Stimulated activated CD8-positive, alpha-beta memory T cell treated with anti-CD3 and anti-CD28 coated beads, Interleukin-12 subunit alpha, Interleukin-12 subunit beta, amount 100 ng/mL, for 24 hours (primary cell): ENCODE measurements around the gene MIEN1.
"Not testable (repeated sequence)": the region's sequence is repeated elsewhere in the genome, so short reads cannot be mapped to it uniquely, and the experiment has no call there.

ENCODE experiments used
- DNase-seq: peaks from one replicate; pipeline ENCODE4 v3.0.0-alpha.2; 2020; ENCODE audit errors: extremely low read depth

Gene MIEN1, protein sequence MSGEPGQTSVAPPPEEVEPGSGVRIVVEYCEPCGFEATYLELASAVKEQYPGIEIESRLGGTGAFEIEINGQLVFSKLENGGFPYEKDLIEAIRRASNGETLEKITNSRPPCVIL

GRCh38 chr17:39730095-39730921 is at the start of gene MIEN1:
MIEN1 (minus strand) TSS chr17:39730532; CDS start chr17:39730495, 37 bp downstream.
- DNase-seq, result peak; percentile 82

- DNase-seq, result no peak
Observed at GRCh38 chr17:39777534-39778365, 47.4 kb upstream of the MIEN1 start.

DNA sequence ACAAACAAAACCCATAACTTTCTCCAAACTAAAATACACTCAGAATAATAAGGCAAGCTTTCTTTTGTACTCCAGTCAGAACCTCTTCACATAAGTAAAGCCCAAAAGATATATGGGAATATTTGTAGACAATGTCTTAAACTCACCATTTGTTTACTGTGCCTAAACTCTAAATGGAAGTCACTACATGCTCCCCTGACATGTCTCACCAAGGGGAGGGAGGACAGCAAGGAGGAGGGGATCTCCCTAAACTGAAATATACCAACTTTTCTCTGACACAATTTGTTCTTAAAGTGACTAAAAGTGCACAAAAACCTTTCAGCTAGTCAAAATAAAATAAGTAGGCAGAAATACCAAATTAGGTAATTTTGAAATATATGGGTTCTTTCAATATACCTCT is 45.9 kb upstream of the MIEN1 start:
- DNase-seq, result no peak

- DNase-seq, result no peak
Observed at GRCh38 chr17:39775031-39775430, 44.7 kb upstream of the MIEN1 start.

DNA sequence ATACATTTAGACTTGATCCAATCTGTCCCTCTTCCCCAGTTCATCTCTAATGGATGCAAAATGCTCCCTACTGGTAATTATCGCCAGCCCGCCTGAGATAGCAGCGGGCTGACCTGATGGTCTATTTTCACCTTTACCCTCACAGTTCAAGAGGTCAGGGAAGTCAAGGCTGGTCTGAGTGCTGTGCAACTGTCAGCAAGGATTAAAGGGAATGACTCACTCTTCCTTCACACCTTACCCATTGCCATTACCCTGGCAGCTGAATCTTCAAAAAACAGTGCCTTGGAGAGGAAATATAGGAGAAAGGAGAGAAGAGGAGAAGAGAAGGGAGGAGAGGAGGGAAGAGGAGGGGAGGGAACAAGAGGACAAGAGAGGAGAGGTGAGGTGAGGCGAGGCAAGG is 43.7 kb upstream of the MIEN1 start:
- no peak for DNase-seq

DNA sequence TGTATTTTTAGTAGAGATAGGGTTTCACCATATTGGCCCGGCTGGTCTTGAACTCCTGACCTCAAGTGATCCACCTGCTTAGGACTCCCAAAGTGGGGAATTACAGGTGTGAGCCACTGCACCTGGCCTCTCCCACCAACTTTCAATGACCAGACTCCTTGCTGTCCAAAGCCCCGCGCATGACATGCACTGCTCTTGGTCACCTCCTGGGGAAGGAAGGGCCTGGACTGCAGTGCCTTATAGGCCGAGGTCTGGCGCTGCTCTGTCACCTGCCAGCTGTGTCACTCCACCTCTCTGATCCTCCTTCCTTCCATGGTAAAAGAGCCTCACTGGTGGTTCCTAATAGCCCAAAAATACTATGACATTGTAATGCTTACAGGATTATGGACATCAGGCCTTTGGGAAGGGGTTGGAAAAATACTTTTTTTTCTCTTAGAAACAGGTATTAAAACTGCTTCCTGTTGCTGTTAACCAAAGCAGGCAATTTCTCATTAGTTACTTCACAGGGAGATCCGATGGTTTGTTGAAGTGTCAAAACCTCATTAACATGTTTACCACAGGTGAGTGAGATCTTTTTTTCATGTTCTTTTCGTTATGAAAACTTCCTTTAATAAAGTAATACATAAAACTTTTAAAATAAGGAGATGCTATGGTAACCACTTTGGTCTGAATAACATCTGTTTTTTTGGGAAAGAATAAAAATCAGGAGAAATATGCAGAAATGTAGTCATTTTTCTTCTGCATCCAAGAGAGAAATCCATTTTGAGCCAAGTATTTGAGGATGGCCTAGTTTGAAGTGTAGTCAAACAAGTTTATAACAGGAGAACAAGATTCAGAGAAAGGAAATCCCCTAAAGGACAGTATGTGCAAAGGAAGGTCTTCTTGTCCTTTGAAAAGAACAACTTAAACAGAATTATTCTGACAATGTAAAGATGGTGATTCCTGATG is 42.9 kb upstream of the MIEN1 start:
- no peak for DNase-seq

GRCh38 chr17:39772415-39772814 is 42.1 kb upstream of the MIEN1 start:
- DNase-seq, result no peak

DNA sequence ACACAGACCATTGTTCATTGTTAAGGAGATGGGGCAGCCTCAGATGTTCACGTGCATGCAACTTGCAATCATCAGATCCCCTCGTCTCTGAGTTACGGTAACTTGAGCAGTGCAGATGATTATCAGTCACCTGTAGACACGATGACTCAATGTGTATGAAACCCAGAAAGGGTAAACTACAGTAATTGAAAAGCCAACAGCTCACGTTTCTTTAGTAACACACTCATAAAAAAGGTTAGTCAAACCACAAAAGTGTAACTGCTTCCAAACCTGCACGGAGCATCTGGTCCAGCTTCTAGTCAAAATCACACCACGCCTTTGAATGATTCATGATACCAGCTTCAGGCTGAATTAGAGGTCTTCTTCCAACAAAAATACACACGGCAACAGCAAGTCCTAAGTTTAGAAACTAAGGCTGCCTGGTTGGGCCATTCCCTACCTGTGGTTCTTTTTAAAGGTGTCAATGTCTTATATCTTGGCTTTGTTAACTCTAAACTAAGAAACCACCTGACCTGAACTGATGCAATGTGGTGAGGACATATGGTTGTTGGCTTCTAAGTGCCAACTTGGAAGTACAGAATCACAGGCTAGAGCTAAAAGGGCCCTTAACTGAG is 39.7 kb upstream of the MIEN1 start:
- DNase-seq, result no peak

GRCh38 chr17:39767147-39767546 is 36.8 kb upstream of the MIEN1 start:
- no peak for DNase-seq

- DNase-seq, result no peak
Observed at GRCh38 chr17:39765766-39766165, 35.4 kb upstream of the MIEN1 start.

GRCh38 chr17:39765175-39765574 is 34.8 kb upstream of the MIEN1 start:
- no peak for DNase-seq

DNA sequence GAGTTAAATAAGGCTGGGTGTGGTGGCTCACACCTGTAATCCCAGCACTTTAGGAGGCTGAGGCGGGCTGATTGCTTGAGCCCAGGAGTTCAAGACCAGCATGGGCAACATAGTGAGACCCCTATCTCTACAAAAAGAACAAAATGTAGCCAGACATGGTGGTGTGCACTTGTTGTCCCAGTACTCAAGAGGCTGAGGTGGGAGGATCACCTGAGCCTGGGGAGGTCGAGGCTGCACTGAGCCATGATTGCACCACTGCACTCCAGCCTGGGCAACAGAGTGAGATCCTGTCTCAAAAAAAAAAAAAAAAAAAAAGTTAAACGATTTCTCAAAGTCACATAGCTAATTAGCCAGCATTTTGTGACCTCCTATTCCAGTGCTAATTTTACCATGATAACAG is 33.8 kb upstream of the MIEN1 start:
- DNase-seq, result not testable (repeated sequence)

GRCh38 chr17:39763051-39763820 is 32.9 kb upstream of the MIEN1 start:
- no peak for DNase-seq

- DNase-seq, result no peak
Observed at GRCh38 chr17:39761861-39762496, 31.6 kb upstream of the MIEN1 start.

- DNase-seq, result no peak
Observed at GRCh38 chr17:39759204-39759603, 28.9 kb upstream of the MIEN1 start.

GRCh38 chr17:39757931-39758873 is 27.9 kb upstream of the MIEN1 start:
- peak; percentile 31 for DNase-seq

- no peak for DNase-seq
Observed at GRCh38 chr17:39757176-39757662, 26.9 kb upstream of the MIEN1 start.

DNA sequence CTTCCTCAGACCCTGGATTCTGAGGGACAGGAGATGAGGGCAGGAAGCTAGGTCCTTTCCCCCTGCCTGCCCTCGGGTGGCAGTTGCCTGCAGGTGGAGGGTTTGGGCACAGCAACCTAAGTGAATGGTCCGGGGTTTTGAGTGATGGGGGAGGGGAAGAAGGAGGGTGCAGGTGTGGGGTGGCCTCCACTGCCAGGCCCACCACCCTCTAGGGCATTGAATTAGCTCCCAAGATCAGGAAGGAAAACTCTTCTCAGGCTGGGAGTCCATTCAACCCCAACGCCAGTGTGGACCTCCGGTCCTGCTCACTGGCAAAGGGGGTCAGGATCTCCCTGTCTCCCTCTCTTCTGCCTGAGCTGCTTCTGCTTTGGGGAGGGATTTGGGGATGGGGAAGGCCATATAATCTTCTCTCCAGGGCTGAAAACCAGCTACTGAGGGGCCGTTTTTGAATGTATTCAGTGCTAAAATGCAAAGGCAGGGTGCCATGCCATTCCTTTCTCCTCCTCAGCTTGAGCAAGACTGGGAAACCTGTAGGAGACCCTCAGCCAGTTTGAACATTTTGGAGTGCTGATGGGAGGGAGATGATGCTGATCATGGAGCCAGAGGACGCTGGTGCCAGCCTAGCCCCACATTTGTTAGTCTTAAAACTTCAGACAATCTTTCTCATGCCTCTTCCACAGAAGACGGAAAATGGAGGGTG is 26.2 kb upstream of the MIEN1 start:
- DNase-seq, result no peak
